ENCODE data around the gene PHKB.

- TF ChIP-seq CTCF (IDR thresholded peaks at IDR 0.05) (no peak), POLR2A (IDR thresholded peaks at IDR 0.05) (no peak)
Measured at GRCh38 chr16:47431960-47432359, 29.2 kb upstream of the PHKB start.

Data from uterus (tissue), 2 donors.